K562 (cell line): ENCODE data around the gene CHPF. TPM values are rescaled to one million over a fixed set of nuclear protein-coding genes. Genes with fewer than 3 reads are reported as not detected.

Experiments
- BCLAF1 ChIP-seq, 2 experiments: fragments of 450-650 bp in 1 of 2; IDR thresholded peaks; 2 replicates each; pipeline ENCODE4 v1.6.1; 2011 to 2017; ENCODE audit warnings: low read depth in 2 of 2, antibody characterized with exemption in 1 of 2, borderline replicate concordance in 1 of 2, low read length in 1 of 2, mild to moderate bottlenecking in 1 of 2, mixed read lengths in 1 of 2; ENCODE audit not compliant: control insufficient read depth in 1 of 2
- BDP1 ChIP-seq: IDR thresholded peaks from 3 replicates; pipeline ENCODE4 v1.6.1; 2011; ENCODE audit not compliant: insufficient read length, insufficient read depth
- CBX1 ChIP-seq: sonication (generic); IDR thresholded peaks from 2 replicates; pipeline ENCODE4 v1.6.1; 2016; ENCODE audit warnings: antibody characterized with exemption, low read depth, mild to moderate bottlenecking
- CBX8 ChIP-seq: fragments of 200-600 bp; sonication (generic); IDR thresholded peaks from 2 replicates; pipeline ENCODE4 v1.6.1; 2012; ENCODE audit warnings: borderline replicate concordance, mixed run types, low read depth, mild to moderate bottlenecking, moderate library complexity, mixed read lengths, low read length, control low read depth, inconsistent platforms; ENCODE audit not compliant: poor library complexity, severe bottlenecking; ENCODE audit errors: extremely low read depth
- FOXP1 ChIP-seq: sonication (generic); formaldehyde crosslinking; IDR thresholded peaks from 2 replicates; pipeline ENCODE4 v1.8.0; 2022; ENCODE audit warnings: mild to moderate bottlenecking, missing genetic modification reagents
- KDM5B ChIP-seq: fragments of 200-600 bp; sonication (generic); IDR thresholded peaks from 2 replicates; pipeline ENCODE4 v1.6.1; 2012; ENCODE audit warnings: low read depth, mild to moderate bottlenecking, moderate library complexity, low read length, control low read depth, inconsistent platforms; ENCODE audit not compliant: insufficient replicate concordance
- MAZ ChIP-seq, 2 experiments: fragments of 450-650 bp in 1 of 2; sonication (generic) in 1 of 2; formaldehyde crosslinking; IDR thresholded peaks in 1 of 2; conservative IDR thresholded peaks in 1 of 2; 2 replicates each; pipeline versions ENCODE4 v1.4.0 to v1.5.0; 2020; ENCODE audit warnings: mild to moderate bottlenecking in 1 of 2, missing genetic modification reagents in 1 of 2
- RBM15 ChIP-seq: fragments of 200-400 bp; formaldehyde crosslinking; IDR thresholded peaks from 2 replicates; pipeline ENCODE4 v1.6.1; 2018; ENCODE audit warnings: mild to moderate bottlenecking, low read length, moderate library complexity; ENCODE audit not compliant: insufficient read depth
- SAFB2 ChIP-seq: fragments of 200-400 bp; formaldehyde crosslinking; IDR thresholded peaks from 2 replicates; pipeline ENCODE4 v1.6.1; 2018; ENCODE audit warnings: borderline replicate concordance, low read length, low read depth, moderate library complexity; ENCODE audit not compliant: severe bottlenecking
- TARDBP ChIP-seq: fragments of 450-650 bp; IDR thresholded peaks from 2 replicates; pipeline ENCODE4 v1.6.1; 2016
- ZBTB43 ChIP-seq: sonication (generic); formaldehyde crosslinking; IDR thresholded peaks from 2 replicates; pipeline ENCODE4 v1.8.0; 2023; ENCODE audit warnings: mild to moderate bottlenecking, missing genetic modification reagents
- ZNF232 ChIP-seq: sonication (generic); formaldehyde crosslinking; IDR thresholded peaks from 2 replicates; pipeline ENCODE4 v1.8.0; 2022; ENCODE audit warnings: mild to moderate bottlenecking, missing genetic modification reagents
- ZNF780A ChIP-seq: fragments of 250-450 bp; sonication (Bioruptor Pico); IDR thresholded peaks from 2 replicates; pipeline ENCODE4 v1.5.0; 2021; ENCODE audit warnings: mild to moderate bottlenecking
- polyA plus RNA-seq, 8 experiments: library from polyadenylated mRNA; depleted of rRNA in 4 of 8; stranded (reverse) in 5 of 8; unstranded in 3 of 8; fragments of >200 nt; fragmentation: Nextera tagmentation in 2 of 8; fragmentation: Illumina TruSeq in 1 of 8; extraction: Ambion mirVana in 2 of 8; extraction: Trizol in 1 of 8; gene quantifications; 2 replicates each; pipeline versions ENCODE4 v1.2.1 to v1.2.3, GENCODE V29; 2011 to 2014; ENCODE audit warnings: inconsistent platforms in 1 of 8, missing spikeins in 1 of 8
- total RNA-seq, 7 experiments: library from RNA; depleted of rRNA in 6 of 7; stranded (reverse); fragments of >200 nt in 6 of 7; fragmentation: Illumina TruSeq in 2 of 7; extraction: Trizol in 2 of 7; gene quantifications; 2 replicates each; pipeline versions ENCODE4 v1.2.1 to v1.2.3, GENCODE V29; 2011 to 2021; ENCODE audit warnings: low replicate concordance in 1 of 7
- TF ChIP-seq, protein P1 (sequence below): fragments of 250-450 bp; sonication (Bioruptor Pico); IDR thresholded peaks from 2 replicates; pipeline ENCODE4 v1.8.0; 2021; ENCODE audit warnings: borderline replicate concordance, mild to moderate bottlenecking, moderate library complexity; ENCODE audit not compliant: poor library complexity, severe bottlenecking
- TF ChIP-seq, protein P2 (sequence below): fragments of 450-650 bp; IDR thresholded peaks from 2 replicates; pipeline ENCODE4 v1.6.1; 2018; ENCODE audit not compliant: partially characterized antibody
- TF ChIP-seq, protein P3 (sequence below): sonication (generic); formaldehyde crosslinking; IDR thresholded peaks from 2 replicates; pipeline ENCODE4 v1.4.0; 2020; ENCODE audit warnings: mild to moderate bottlenecking, missing genetic modification reagents

Gene CHPF
- total and polyA plus RNA-seq, 9 of the 15 experiments (the other 6 are each of a cell fraction or from before 2014, with no cell fraction given) = 0.15 to 57.2 (median 7.9) TPM

GRCh38 chr2:219500135-219500534 lies 43.5 kb downstream of the CHPF start (continued):
- TF ChIP-seq TARDBP (no peak), MAZ (CRISPR knock-in tag; conservative IDR thresholded peaks at IDR 0.05 in 1 of 2, IDR thresholded peaks at IDR 0.05 in 1 of 2) (no peak), BDP1 (no peak), SAFB2 (no peak), ZBTB43 (CRISPR knock-in tag) (no peak), RBM15 (no peak), FOXP1 (CRISPR knock-in tag) (no peak), CBX1 (no peak), ZNF780A (CRISPR knock-in tag) (no peak), BCLAF1 (IDR thresholded peaks at IDR 0.05; ENCODE audit: borderline replicate concordance in 1 of 2, control insufficient read depth in 1 of 2, low read depth in 2 of 2, low read length in 1 of 2) (no peak), CBX8 (no peak), ZNF232 (no peak), KDM5B (no peak)
- TF ChIP-seq, protein P1, sequence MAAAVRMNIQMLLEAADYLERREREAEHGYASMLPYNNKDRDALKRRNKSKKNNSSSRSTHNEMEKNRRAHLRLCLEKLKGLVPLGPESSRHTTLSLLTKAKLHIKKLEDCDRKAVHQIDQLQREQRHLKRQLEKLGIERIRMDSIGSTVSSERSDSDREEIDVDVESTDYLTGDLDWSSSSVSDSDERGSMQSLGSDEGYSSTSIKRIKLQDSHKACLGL (CRISPR knock-in tag) = no peak
- TF ChIP-seq, protein P2, sequence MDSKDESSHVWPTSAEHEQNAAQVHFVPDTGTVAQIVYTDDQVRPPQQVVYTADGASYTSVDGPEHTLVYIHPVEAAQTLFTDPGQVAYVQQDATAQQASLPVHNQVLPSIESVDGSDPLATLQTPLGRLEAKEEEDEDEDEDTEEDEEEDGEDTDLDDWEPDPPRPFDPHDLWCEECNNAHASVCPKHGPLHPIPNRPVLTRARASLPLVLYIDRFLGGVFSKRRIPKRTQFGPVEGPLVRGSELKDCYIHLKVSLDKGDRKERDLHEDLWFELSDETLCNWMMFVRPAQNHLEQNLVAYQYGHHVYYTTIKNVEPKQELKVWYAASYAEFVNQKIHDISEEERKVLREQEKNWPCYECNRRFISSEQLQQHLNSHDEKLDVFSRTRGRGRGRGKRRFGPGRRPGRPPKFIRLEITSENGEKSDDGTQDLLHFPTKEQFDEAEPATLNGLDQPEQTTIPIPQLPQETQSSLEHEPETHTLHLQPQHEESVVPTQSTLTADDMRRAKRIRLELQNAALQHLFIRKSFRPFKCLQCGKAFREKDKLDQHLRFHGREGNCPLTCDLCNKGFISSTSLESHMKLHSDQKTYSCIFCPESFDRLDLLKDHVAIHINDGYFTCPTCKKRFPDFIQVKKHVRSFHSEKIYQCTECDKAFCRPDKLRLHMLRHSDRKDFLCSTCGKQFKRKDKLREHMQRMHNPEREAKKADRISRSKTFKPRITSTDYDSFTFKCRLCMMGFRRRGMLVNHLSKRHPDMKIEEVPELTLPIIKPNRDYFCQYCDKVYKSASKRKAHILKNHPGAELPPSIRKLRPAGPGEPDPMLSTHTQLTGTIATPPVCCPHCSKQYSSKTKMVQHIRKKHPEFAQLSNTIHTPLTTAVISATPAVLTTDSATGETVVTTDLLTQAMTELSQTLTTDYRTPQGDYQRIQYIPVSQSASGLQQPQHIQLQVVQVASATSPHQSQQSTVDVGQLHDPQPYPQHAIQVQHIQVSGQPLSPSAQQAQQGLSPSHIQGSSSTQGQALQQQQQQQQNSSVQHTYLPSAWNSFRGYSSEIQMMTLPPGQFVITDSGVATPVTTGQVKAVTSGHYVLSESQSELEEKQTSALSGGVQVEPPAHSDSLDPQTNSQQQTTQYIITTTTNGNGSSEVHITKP = peak; percentile 98
- TF ChIP-seq, protein P3, sequence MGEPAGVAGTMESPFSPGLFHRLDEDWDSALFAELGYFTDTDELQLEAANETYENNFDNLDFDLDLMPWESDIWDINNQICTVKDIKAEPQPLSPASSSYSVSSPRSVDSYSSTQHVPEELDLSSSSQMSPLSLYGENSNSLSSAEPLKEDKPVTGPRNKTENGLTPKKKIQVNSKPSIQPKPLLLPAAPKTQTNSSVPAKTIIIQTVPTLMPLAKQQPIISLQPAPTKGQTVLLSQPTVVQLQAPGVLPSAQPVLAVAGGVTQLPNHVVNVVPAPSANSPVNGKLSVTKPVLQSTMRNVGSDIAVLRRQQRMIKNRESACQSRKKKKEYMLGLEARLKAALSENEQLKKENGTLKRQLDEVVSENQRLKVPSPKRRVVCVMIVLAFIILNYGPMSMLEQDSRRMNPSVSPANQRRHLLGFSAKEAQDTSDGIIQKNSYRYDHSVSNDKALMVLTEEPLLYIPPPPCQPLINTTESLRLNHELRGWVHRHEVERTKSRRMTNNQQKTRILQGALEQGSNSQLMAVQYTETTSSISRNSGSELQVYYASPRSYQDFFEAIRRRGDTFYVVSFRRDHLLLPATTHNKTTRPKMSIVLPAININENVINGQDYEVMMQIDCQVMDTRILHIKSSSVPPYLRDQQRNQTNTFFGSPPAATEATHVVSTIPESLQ (CRISPR knock-in tag) = no peak
